Measurements from ENCODE around the gene FBXO10. TPM values are rescaled to one million over a fixed set of nuclear protein-coding genes. Genes with fewer than 3 reads are reported as not detected.

The FBXO10 gene
- total RNA-seq, 4 donors from 2014 or later: 49.8 to 62.2 (median 53.5) TPM

- intact Hi-C loops (cut with DNase I; ENCODE audit: low total_unique reads): no loop called here
Observed at GRCh38 chr9:37611961-37612360, 35.8 kb upstream of the FBXO10 start.

GRCh38 chr9:37611014-37611413 is 34.8 kb upstream of the FBXO10 start:
- no peaks in the 10 kb centered on the region for H3K4me1 ChIP-seq
- in situ Hi-C loops (cut with MboI; ENCODE audit: low sequenced_read_pairs in 4 of 4): no loop called here
- ATAC-seq: no peak
- no peak for DNase-seq
- TF ChIP-seq POLR2A (IDR thresholded peaks at IDR 0.05): no peak
- no peak for TF ChIP-seq CTCF (IDR thresholded peaks at IDR 0.05 in 4 of 5, conservative IDR thresholded peaks at IDR 0.05 in 1 of 5)
- H3K36me3 ChIP-seq: no peaks in the 10 kb centered on the region
- H3K4me3 ChIP-seq: no peak overlapping the region
- H3K9me3 ChIP-seq: no peaks in the 10 kb centered on the region
- H3K27ac ChIP-seq: no peak overlapping the region
- H3K27me3 ChIP-seq: no peaks in the 10 kb centered on the region
- intact Hi-C loops (cut with DNase I; ENCODE audit: low total_unique reads): no loop called here

More at GRCh38 chr9:37611961-37612360, 35.8 kb upstream of the FBXO10 start:
- in situ Hi-C loops (cut with MboI; ENCODE audit: low sequenced_read_pairs in 4 of 4): no loop called here
- H3K4me1 ChIP-seq: no peaks in the 10 kb centered on the region
- H3K9me3 ChIP-seq: no peaks in the 10 kb centered on the region
- DNase-seq: no peak
- H3K36me3 ChIP-seq: no peaks in the 10 kb centered on the region
- no peaks in the 10 kb centered on the region for H3K27me3 ChIP-seq
- no peak overlapping the region for H3K27ac ChIP-seq
- ATAC-seq: no peak
- no peak overlapping the region for H3K4me3 ChIP-seq
- TF ChIP-seq POLR2A (IDR thresholded peaks at IDR 0.05) (no peak), CTCF (IDR thresholded peaks at IDR 0.05 in 4 of 5, conservative IDR thresholded peaks at IDR 0.05 in 1 of 5) (no peak)

- in situ Hi-C loops (cut with MboI; ENCODE audit: low sequenced_read_pairs in 4 of 4) (no loop called here), intact Hi-C loops (cut with DNase I; ENCODE audit: low total_unique reads) (no loop called here)
Observed at GRCh38 chr9:37609735-37610397, 33.7 kb upstream of the FBXO10 start.

GRCh38 chr9:37608250-37608649 is 32.1 kb upstream of the FBXO10 start:
- Histone ChIP-seq H3K4me3 (no peak overlapping the region), H3K27ac (no peak overlapping the region), H3K9me3 (no peaks in the 10 kb centered on the region), H3K27me3 (no peaks in the 10 kb centered on the region), H3K4me1 (peaks cover 3 to 4% of the 10 kb centered on the region in 2 donors), H3K36me3 (no peaks in the 10 kb centered on the region)
- intact Hi-C loops (cut with DNase I; ENCODE audit: low total_unique reads) (no loop called here), in situ Hi-C loops (cut with MboI; ENCODE audit: low sequenced_read_pairs in 4 of 4) (no loop called here)
- TF ChIP-seq CTCF (IDR thresholded peaks at IDR 0.05 in 4 of 5, conservative IDR thresholded peaks at IDR 0.05 in 1 of 5) (no peak), POLR2A (IDR thresholded peaks at IDR 0.05) (no peak)
- DNase-seq (no peak), ATAC-seq (no peak)

More at GRCh38 chr9:37609735-37610397, 33.7 kb upstream of the FBXO10 start:
- Histone ChIP-seq H3K4me1 (no peaks in the 10 kb centered on the region), H3K27me3 (no peaks in the 10 kb centered on the region), H3K27ac (no peak overlapping the region), H3K4me3 (no peak overlapping the region), H3K9me3 (no peaks in the 10 kb centered on the region), H3K36me3 (no peaks in the 10 kb centered on the region)
- TF ChIP-seq CTCF (IDR thresholded peaks at IDR 0.05 in 4 of 5, conservative IDR thresholded peaks at IDR 0.05 in 1 of 5) (no peak), POLR2A (IDR thresholded peaks at IDR 0.05) (no peak)
- ATAC-seq: no peak
- DNase-seq: no peak

- Histone ChIP-seq H3K36me3 (no peaks in the 10 kb centered on the region), H3K4me3 (no peak overlapping the region), H3K9me3 (no peaks in the 10 kb centered on the region), H3K4me1 (peaks cover 11 to 13% of the 10 kb centered on the region in 2 donors), H3K27me3 (no peaks in the 10 kb centered on the region), H3K27ac (no peak overlapping the region)
- TF ChIP-seq POLR2A (IDR thresholded peaks at IDR 0.05): no peak
- TF ChIP-seq CTCF (IDR thresholded peaks at IDR 0.05 in 4 of 5, conservative IDR thresholded peaks at IDR 0.05 in 1 of 5): no peak
- in situ Hi-C loops (cut with MboI; ENCODE audit: low sequenced_read_pairs in 4 of 4): no loop called here
- ATAC-seq: no peak
- intact Hi-C loops (cut with DNase I; ENCODE audit: low total_unique reads): no loop called here
- no peak for DNase-seq
Observed at GRCh38 chr9:37604296-37604695, 28.1 kb upstream of the FBXO10 start.

Data from gastrocnemius medialis (tissue), 4 donors.